ENCODE results near the gene ICAM5. TPM values are rescaled to one million over a fixed set of nuclear protein-coding genes. Genes with fewer than 3 reads are reported as not detected.

The ICAM5 gene
- total RNA-seq, 3 donors from 2014 or later: 0.69 to 1.4 (median 0.73) TPM

GRCh38 chr19:10251792-10252694 lies 37.7 kb upstream of the ICAM5 start, which contains the start of gene MRPL4:
MRPL4 (plus strand) TSS chr19:10252214; CDS start chr19:10252254, 40 bp downstream.
- Histone ChIP-seq H3K4me1 (ENCODE audit: low read depth) (peaks cover 10% of the 10 kb centered on the region), H3K4me3 (peak within 1 kb of the TSS; percentile 94), H3K9me3 (no peaks in the 10 kb centered on the region), H3K36me3 (ENCODE audit: low read depth) (no peaks in the 10 kb centered on the region)
- intact Hi-C loops (cut with DNase I, micrococcal nuclease): no loop called here
- DNase-seq (peak; percentile 95 to 99 (median 96)), ATAC-seq (peak; percentile 97)
- no peak for TF ChIP-seq CTCF (IDR thresholded peaks at IDR 0.05)

GRCh38 chr19:10252707-10253106 lies 37.0 kb upstream of the ICAM5 start:
- H3K4me3 ChIP-seq: peak overlapping the region; percentile 94
- intact Hi-C loops (cut with DNase I, micrococcal nuclease): no loop called here
- no peaks in the 10 kb centered on the region for H3K36me3 ChIP-seq (ENCODE audit: low read depth)
- ATAC-seq: no peak
- no peak for DNase-seq
- peaks cover 10% of the 10 kb centered on the region for H3K4me1 ChIP-seq (ENCODE audit: low read depth)
- TF ChIP-seq CTCF (IDR thresholded peaks at IDR 0.05): no peak
- no peaks in the 10 kb centered on the region for H3K9me3 ChIP-seq

GRCh38 chr19:10254244-10254643 lies 35.5 kb upstream of the ICAM5 start:
- no peak for TF ChIP-seq CTCF (IDR thresholded peaks at IDR 0.05)
- Histone ChIP-seq H3K36me3 (ENCODE audit: low read depth) (no peaks in the 10 kb centered on the region), H3K4me3 (no peak overlapping the region), H3K4me1 (ENCODE audit: low read depth) (peaks cover 10% of the 10 kb centered on the region), H3K9me3 (no peaks in the 10 kb centered on the region)
- no peak for ATAC-seq
- DNase-seq: no peak
- intact Hi-C loops (cut with DNase I, micrococcal nuclease): no loop called here

GRCh38 chr19:10255358-10255757 lies 34.4 kb upstream of the ICAM5 start:
- no peak for DNase-seq
- TF ChIP-seq CTCF (IDR thresholded peaks at IDR 0.05): no peak
- intact Hi-C loops (cut with DNase I, micrococcal nuclease): no loop called here
- no peaks in the 10 kb centered on the region for H3K36me3 ChIP-seq (ENCODE audit: low read depth)
- H3K4me3 ChIP-seq: no peak overlapping the region
- no peaks in the 10 kb centered on the region for H3K9me3 ChIP-seq
- no peak for ATAC-seq
- peaks cover 15% of the 10 kb centered on the region for H3K4me1 ChIP-seq (ENCODE audit: low read depth)

- H3K9me3 ChIP-seq: no peaks in the 10 kb centered on the region
- H3K4me1 ChIP-seq (ENCODE audit: low read depth): peaks cover 15% of the 10 kb centered on the region
- no peak for DNase-seq
- no peak overlapping the region for H3K4me3 ChIP-seq
- no peak for TF ChIP-seq CTCF (IDR thresholded peaks at IDR 0.05)
- no peak for ATAC-seq
- H3K36me3 ChIP-seq (ENCODE audit: low read depth): no peaks in the 10 kb centered on the region
- intact Hi-C loops (cut with DNase I, micrococcal nuclease): no loop called here
These were observed 33.2 kb upstream of the ICAM5 start for GRCh38 chr19:10256551-10256950.

Data from mucosa of descending colon (tissue), 3 donors.